ENCODE measurements around the gene CYP11A1. TPM values are rescaled to one million over a fixed set of nuclear protein-coding genes. Genes with fewer than 3 reads are reported as not detected.

CYP11A1 gene
- total and polyA plus RNA-seq, 2 donors (not counting 1 experiment from before 2014, with no cell fraction given) = not detected

- no peak for ATAC-seq (ENCODE audit: low read depth)
- no peak overlapping the region for H3K4me2 ChIP-seq (replicated peaks; ENCODE audit: low read depth, low read length, poor library complexity, severe bottlenecking)
- H3K27ac ChIP-seq (ENCODE audit: low read length in 2 of 2) = no peak overlapping the region
- 96% methylated on average over 10 of the region's 13 CpGs for WGBS (ENCODE audit: insufficient coverage)
- Mint-ChIP-seq H3K4me3 (no peak overlapping the region), H3K4me1 (no peaks in the 10 kb centered on the region), H3K27me3 (peaks cover 21% of the 10 kb centered on the region), H3K9me3 (ENCODE audit: insufficient read depth) (no peaks in the 10 kb centered on the region), H3K27ac (no peak overlapping the region)
- no peaks in the 10 kb centered on the region for H3K36me3 ChIP-seq (replicated peaks in 1 of 2; ENCODE audit: control extremely low read depth in 1 of 2, control insufficient read depth in 1 of 2, extremely low read depth in 1 of 2, insufficient read depth in 2 of 2, low read length in 1 of 2)
- H3K27me3 ChIP-seq (replicated peaks in 1 of 4; ENCODE audit: control extremely low read depth in 1 of 4, control insufficient read depth in 3 of 4, insufficient read depth in 4 of 4, low read length in 3 of 4) = peaks cover 0 to 4% (median 0%) of the 10 kb centered on the region in 4 experiments
- no peak overlapping the region for H2AFZ ChIP-seq (ENCODE audit: insufficient read depth, low read depth, low read length, poor library complexity, severe bottlenecking)
- no peaks in the 10 kb centered on the region for H3K9me3 ChIP-seq (ENCODE audit: control extremely low read depth in 1 of 3, control insufficient read depth in 2 of 3, insufficient read depth in 1 of 3, low read length in 2 of 3)
- no peaks in the 10 kb centered on the region for H3K4me1 ChIP-seq (ENCODE audit: control insufficient read depth in 2 of 2, insufficient read depth in 2 of 2, low read length in 2 of 2)
- ChIA-PET CTCF (no interaction called here), POLR2A (no interaction called here)
- no peaks in the 10 kb centered on the region for H4K20me1 ChIP-seq (ENCODE audit: control insufficient read depth, insufficient read depth, low read length, poor library complexity, severe bottlenecking)
- intact Hi-C loops (cut with micrococcal nuclease) = no loop called here
- no peaks in the 10 kb centered on the region for H3K79me2 ChIP-seq (ENCODE audit: control insufficient read depth, insufficient read depth, low read length)
- no peak overlapping the region for H3K9ac ChIP-seq (ENCODE audit: low read length)
- DNase-seq = no peak
- TF ChIP-seq EZH2 (IDR thresholded peaks at IDR 0.05; ENCODE audit: borderline replicate concordance, insufficient read depth, low read depth, low read length, poor library complexity, severe bottlenecking) = no peak
- TF ChIP-seq, protein P1, sequence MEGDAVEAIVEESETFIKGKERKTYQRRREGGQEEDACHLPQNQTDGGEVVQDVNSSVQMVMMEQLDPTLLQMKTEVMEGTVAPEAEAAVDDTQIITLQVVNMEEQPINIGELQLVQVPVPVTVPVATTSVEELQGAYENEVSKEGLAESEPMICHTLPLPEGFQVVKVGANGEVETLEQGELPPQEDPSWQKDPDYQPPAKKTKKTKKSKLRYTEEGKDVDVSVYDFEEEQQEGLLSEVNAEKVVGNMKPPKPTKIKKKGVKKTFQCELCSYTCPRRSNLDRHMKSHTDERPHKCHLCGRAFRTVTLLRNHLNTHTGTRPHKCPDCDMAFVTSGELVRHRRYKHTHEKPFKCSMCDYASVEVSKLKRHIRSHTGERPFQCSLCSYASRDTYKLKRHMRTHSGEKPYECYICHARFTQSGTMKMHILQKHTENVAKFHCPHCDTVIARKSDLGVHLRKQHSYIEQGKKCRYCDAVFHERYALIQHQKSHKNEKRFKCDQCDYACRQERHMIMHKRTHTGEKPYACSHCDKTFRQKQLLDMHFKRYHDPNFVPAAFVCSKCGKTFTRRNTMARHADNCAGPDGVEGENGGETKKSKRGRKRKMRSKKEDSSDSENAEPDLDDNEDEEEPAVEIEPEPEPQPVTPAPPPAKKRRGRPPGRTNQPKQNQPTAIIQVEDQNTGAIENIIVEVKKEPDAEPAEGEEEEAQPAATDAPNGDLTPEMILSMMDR (IDR thresholded peaks at IDR 0.05) = no peak
- H3K4me3 ChIP-seq (ENCODE audit: control extremely low read depth in 1 of 5, extremely low read depth in 1 of 5, insufficient read depth in 1 of 5, low read depth in 2 of 5, low read length in 4 of 5) = no peak overlapping the region
These were observed 19.6 kb downstream of the CYP11A1 start for GRCh38 chr15:74347757-74348250.

DNA sequence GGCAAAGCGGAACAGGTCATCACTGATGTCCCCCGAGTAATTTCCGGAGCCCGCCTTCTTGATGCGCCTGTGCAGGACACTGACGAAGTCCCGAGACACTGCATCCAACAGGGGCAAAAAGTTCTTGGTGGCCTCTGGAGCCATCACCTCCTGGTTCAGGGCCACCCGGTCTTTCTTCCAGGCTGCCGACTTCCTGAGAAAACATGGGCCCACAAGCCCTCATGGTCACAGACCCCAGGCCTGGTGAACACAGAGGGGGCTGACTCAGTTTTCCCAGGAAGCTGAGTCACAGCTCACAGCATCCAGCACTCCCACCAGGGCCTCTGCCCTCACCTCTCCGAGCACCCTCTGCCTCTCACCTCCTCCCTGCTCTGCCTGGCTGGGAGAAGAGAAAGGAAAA lies 22.4 kb downstream of the CYP11A1 start:
- Mint-ChIP-seq H3K4me1 (no peaks in the 10 kb centered on the region), H3K4me3 (no peak overlapping the region), H3K27ac (no peak overlapping the region), H3K27me3 (peaks cover 23% of the 10 kb centered on the region), H3K9me3 (ENCODE audit: insufficient read depth) (no peaks in the 10 kb centered on the region)
- Histone ChIP-seq H3K27ac (ENCODE audit: low read length in 2 of 2) (no peak overlapping the region), H3K36me3 (replicated peaks in 1 of 2; ENCODE audit: control extremely low read depth in 1 of 2, control insufficient read depth in 1 of 2, extremely low read depth in 1 of 2, insufficient read depth in 2 of 2, low read length in 1 of 2) (no peaks in the 10 kb centered on the region), H3K9me3 (ENCODE audit: control extremely low read depth in 1 of 3, control insufficient read depth in 2 of 3, insufficient read depth in 1 of 3, low read length in 2 of 3) (no peaks in the 10 kb centered on the region), H3K27me3 (replicated peaks in 1 of 4; ENCODE audit: control extremely low read depth in 1 of 4, control insufficient read depth in 3 of 4, insufficient read depth in 4 of 4, low read length in 3 of 4) (no peaks in the 10 kb centered on the region), H2AFZ (ENCODE audit: insufficient read depth, low read depth, low read length, poor library complexity, severe bottlenecking) (no peak overlapping the region), H3K9ac (ENCODE audit: low read length) (no peak overlapping the region), H3K4me2 (replicated peaks; ENCODE audit: low read depth, low read length, poor library complexity, severe bottlenecking) (no peak overlapping the region), H4K20me1 (ENCODE audit: control insufficient read depth, insufficient read depth, low read length, poor library complexity, severe bottlenecking) (no peaks in the 10 kb centered on the region), H3K4me3 (ENCODE audit: control extremely low read depth in 1 of 5, extremely low read depth in 1 of 5, insufficient read depth in 1 of 5, low read depth in 2 of 5, low read length in 4 of 5) (no peak overlapping the region), H3K4me1 (ENCODE audit: control insufficient read depth in 2 of 2, insufficient read depth in 2 of 2, low read length in 2 of 2) (no peaks in the 10 kb centered on the region), H3K79me2 (ENCODE audit: control insufficient read depth, insufficient read depth, low read length) (no peaks in the 10 kb centered on the region)
- no peak for ATAC-seq (ENCODE audit: low read depth)
- TF ChIP-seq, protein P1 (IDR thresholded peaks at IDR 0.05) = no peak
- TF ChIP-seq EZH2 (IDR thresholded peaks at IDR 0.05; ENCODE audit: borderline replicate concordance, insufficient read depth, low read depth, low read length, poor library complexity, severe bottlenecking) = no peak
- POLR2A ChIA-PET = no interaction called here
- no peak for DNase-seq
- 91% methylated on average over 9 of the region's 10 CpGs for WGBS (ENCODE audit: insufficient coverage)
- CTCF ChIA-PET = no interaction called here
- intact Hi-C loops (cut with micrococcal nuclease) = no loop called here

All from B cell (primary cell).